ENCODE measurements around the gene ARHGEF5.
"Not testable (repeated sequence)": the region's sequence is repeated elsewhere in the genome, so short reads cannot be mapped to it uniquely, and the experiment has no call there.

ARHGEF5 gene
- long read RNA-seq, result 0 reads

- not testable (repeated sequence) for H3K4me3 ChIP-seq (replicated peaks; ENCODE audit: insufficient read depth, low read length)
These were observed at the start of gene ARHGEF5 for GRCh38 chr7:144355176-144355822. Gene ARHGEF5, plus strand, starts transcription at chr7:144355402. Its CDS starts 7,268 bp downstream, at chr7:144362670.

GRCh38 chr7:144309702-144310101 lies 45.5 kb upstream of the ARHGEF5 start:
- H3K27ac ChIP-seq (replicated peaks); H3K4me3 ChIP-seq (replicated peaks; ENCODE audit: insufficient read depth, low read length); H3K27me3 ChIP-seq (ENCODE audit: insufficient read depth, poor library complexity, severe bottlenecking); DNase-seq (ENCODE audit: low read depth in 1 of 2, low spot score in 1 of 2): not testable (repeated sequence)

More at GRCh38 chr7:144355176-144355822, at the start of gene ARHGEF5:
- DNase-seq (ENCODE audit: low read depth in 1 of 2, low spot score in 1 of 2); H3K27me3 ChIP-seq (ENCODE audit: insufficient read depth, poor library complexity, severe bottlenecking); H3K27ac ChIP-seq (replicated peaks): not testable (repeated sequence)

- not testable (repeated sequence) for DNase-seq (ENCODE audit: low read depth in 1 of 2, low spot score in 1 of 2); H3K27ac ChIP-seq (replicated peaks); H3K4me3 ChIP-seq (replicated peaks; ENCODE audit: insufficient read depth, low read length); H3K27me3 ChIP-seq (ENCODE audit: insufficient read depth, poor library complexity, severe bottlenecking)
These were observed 44.0 kb upstream of the ARHGEF5 start for GRCh38 chr7:144311218-144311617.

DNA sequence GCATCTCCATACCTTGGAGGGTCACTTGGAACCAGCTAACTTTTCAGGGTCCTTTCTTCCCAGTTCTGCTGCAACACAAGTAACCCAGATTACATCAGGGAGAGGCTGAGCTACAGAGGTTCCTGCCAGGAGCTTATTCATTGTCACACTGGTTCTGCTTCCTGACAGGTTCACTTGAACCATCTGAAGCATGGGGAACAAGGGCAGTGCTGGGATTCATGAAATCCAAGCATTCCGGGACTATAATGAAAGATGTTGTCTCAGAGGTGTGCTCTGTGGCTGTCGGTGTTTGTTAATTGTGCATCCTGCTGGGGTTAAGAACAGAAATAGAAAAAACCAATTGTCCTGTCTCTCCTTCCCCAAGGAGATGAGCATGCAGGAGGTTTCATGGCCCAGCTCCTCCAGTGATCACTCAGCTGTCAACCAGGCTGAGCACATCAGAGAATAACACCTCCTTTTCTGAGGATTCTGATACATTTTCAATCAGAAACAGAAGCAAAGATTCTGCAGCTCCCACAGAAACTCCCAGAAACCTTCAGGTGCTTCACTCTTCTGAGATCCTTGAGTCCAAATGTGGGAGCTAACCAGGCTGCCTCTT lies 43.2 kb upstream of the ARHGEF5 start, which contains the start of gene OR2A1:
Gene OR2A1, plus strand, starts transcription at position 548 of the 598 bp plus-strand sequence. CDS start 5,706 bp downstream, outside the sequence.
- not testable (repeated sequence) for H3K27me3 ChIP-seq (ENCODE audit: insufficient read depth, poor library complexity, severe bottlenecking); H3K27ac ChIP-seq (replicated peaks); DNase-seq (ENCODE audit: low read depth in 1 of 2, low spot score in 1 of 2); H3K4me3 ChIP-seq (replicated peaks; ENCODE audit: insufficient read depth, low read length)

DNA sequence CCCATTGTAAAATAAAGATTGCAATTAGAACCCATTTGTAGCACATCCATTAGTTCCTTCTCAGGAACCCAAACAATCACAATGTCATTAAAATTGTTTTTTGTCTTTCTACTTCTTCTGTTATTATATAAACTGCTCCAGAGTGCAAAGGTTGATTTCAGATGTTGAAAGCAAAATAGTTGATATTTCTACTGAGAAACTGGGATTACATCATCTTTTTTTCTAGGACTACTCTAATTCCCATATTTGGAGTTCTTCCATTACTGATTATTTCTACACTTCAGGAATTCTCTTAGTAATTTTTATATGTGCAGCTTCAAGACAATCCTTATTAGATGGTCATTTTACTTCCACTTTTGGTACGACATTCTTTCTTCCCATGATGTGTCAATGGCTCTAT lies 37.7 kb upstream of the ARHGEF5 start:
- not testable (repeated sequence) for DNase-seq (ENCODE audit: low read depth in 1 of 2, low spot score in 1 of 2); H3K27me3 ChIP-seq (ENCODE audit: insufficient read depth, poor library complexity, severe bottlenecking); H3K27ac ChIP-seq (replicated peaks); H3K4me3 ChIP-seq (replicated peaks; ENCODE audit: insufficient read depth, low read length)

GRCh38 chr7:144319547-144319946 lies 35.7 kb upstream of the ARHGEF5 start:
- not testable (repeated sequence) for H3K4me3 ChIP-seq (replicated peaks; ENCODE audit: insufficient read depth, low read length); H3K27ac ChIP-seq (replicated peaks); H3K27me3 ChIP-seq (ENCODE audit: insufficient read depth, poor library complexity, severe bottlenecking); DNase-seq (ENCODE audit: low read depth in 1 of 2, low spot score in 1 of 2)

DNA sequence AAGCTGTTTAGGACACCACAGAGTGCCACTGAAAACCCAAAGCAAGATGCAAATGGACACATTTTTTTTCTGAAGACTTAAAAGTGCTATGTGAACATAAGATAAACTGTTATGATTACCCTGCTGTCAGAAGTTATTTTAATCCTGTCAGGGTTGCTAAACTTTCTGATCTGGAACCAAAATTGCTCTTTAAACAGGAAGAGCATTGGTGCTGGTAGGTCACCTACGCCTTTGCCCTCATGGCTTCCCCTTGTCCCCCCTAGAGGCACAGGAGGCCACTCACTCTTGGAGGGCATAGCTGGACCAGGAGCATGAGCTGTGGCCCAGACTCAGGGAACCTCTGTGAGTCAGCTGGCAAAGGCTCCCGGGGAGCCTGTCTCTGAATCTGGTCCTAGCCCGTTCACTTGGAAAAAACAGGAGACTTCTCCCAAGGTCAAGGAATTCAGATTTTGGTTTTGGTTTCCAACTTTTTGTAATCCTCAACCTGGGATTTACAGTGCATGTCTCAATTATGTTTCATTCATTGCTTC lies 33.5 kb upstream of the ARHGEF5 start:
- H3K4me3 ChIP-seq (replicated peaks; ENCODE audit: insufficient read depth, low read length); H3K27me3 ChIP-seq (ENCODE audit: insufficient read depth, poor library complexity, severe bottlenecking); DNase-seq (ENCODE audit: low read depth in 1 of 2, low spot score in 1 of 2); H3K27ac ChIP-seq (replicated peaks): not testable (repeated sequence)

DNA sequence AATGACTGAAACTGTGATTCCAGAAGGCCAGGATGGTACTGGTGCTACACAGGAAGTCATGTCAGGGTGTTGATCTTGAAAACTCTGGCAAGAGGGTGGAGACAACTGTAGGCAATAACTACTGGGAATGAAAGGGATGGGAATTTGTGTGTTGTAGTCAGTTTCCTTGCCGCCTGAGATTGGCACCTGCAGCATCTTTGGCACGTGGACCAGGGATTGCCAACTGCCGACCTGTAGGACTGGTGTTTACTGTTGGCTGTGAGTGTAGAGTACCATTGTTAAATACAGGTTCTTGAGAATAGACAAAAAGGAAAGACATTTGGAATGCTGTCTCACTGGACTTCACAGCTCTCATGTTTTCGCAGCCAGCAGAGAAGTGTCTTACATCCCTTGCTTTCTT lies 31.8 kb upstream of the ARHGEF5 start:
- not testable (repeated sequence) for H3K27me3 ChIP-seq (ENCODE audit: insufficient read depth, poor library complexity, severe bottlenecking); H3K27ac ChIP-seq (replicated peaks); H3K4me3 ChIP-seq (replicated peaks; ENCODE audit: insufficient read depth, low read length); DNase-seq (ENCODE audit: low read depth in 1 of 2, low spot score in 1 of 2)

- DNase-seq (ENCODE audit: low read depth in 1 of 2, low spot score in 1 of 2); H3K4me3 ChIP-seq (replicated peaks; ENCODE audit: insufficient read depth, low read length); H3K27ac ChIP-seq (replicated peaks); H3K27me3 ChIP-seq (ENCODE audit: insufficient read depth, poor library complexity, severe bottlenecking): not testable (repeated sequence)
These were observed 29.3 kb upstream of the ARHGEF5 start for GRCh38 chr7:144325868-144326267.

- not testable (repeated sequence) for H3K27me3 ChIP-seq (ENCODE audit: insufficient read depth, poor library complexity, severe bottlenecking); H3K27ac ChIP-seq (replicated peaks); H3K4me3 ChIP-seq (replicated peaks; ENCODE audit: insufficient read depth, low read length); DNase-seq (ENCODE audit: low read depth in 1 of 2, low spot score in 1 of 2)
These were observed 25.2 kb upstream of the ARHGEF5 start for GRCh38 chr7:144330044-144330443.

DNA sequence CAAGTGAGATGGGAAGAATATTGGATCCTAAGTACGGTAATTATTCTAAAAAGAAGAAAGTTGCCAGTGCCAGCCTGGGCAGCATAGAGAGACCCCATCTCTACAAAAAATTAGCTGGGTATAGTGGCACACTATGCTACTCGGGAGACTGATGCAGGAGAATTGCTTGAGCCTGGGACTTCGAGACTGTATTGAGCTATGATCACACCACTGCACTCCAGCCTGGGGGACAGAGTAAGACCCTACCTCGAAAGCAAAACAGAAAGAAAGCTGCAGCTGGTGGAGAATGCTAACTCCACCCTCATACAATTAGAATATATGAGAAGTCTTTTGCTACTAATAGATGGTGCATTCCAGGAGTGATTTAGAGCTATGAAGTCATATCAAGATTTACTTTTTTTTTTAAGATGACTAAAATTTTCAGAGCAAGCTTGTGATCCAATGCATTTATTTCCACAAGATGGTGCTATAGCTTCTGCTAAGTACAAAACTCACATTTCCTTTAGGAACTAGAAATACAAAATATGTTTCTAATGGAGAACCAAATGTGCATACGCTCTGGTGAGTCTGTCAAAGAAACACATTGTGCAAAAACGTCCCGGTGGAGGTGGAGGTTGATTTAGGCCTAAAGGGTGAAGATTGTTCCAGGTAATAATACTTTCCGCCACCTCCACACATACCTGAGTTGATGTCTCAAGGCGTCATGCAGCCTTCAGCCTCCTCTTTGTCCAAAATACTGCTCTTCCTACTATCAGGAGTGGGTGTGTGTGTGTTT lies 23.8 kb upstream of the ARHGEF5 start:
- DNase-seq (ENCODE audit: low read depth in 1 of 2, low spot score in 1 of 2); H3K4me3 ChIP-seq (replicated peaks; ENCODE audit: insufficient read depth, low read length); H3K27me3 ChIP-seq (ENCODE audit: insufficient read depth, poor library complexity, severe bottlenecking); H3K27ac ChIP-seq (replicated peaks): not testable (repeated sequence)

- H3K27me3 ChIP-seq (ENCODE audit: insufficient read depth, poor library complexity, severe bottlenecking); DNase-seq (ENCODE audit: low read depth in 1 of 2, low spot score in 1 of 2); H3K27ac ChIP-seq (replicated peaks); H3K4me3 ChIP-seq (replicated peaks; ENCODE audit: insufficient read depth, low read length): not testable (repeated sequence)
These were observed 23.3 kb upstream of the ARHGEF5 start for GRCh38 chr7:144331996-144332288.

DNA sequence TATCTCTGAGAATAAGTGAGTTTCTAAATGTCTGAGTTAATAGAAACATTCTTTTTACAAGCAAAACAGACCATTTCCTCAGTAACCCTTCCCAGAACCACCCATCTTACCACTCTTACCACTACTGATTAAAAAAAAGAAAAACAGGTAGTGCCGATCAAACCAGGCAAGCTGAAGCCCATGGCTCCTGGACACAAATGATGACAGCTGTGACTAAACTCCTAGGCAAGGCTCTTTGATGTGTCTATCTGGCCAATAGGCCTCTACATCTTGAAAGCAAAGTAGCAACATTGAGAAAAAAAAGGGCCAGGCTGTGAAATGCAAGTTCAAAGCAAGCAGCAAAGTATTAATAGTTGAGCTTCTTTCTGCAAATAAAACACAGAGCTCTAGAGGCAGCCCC lies 6.6 kb upstream of the ARHGEF5 start:
- H3K4me3 ChIP-seq (replicated peaks; ENCODE audit: insufficient read depth, low read length); H3K27ac ChIP-seq (replicated peaks); H3K27me3 ChIP-seq (ENCODE audit: insufficient read depth, poor library complexity, severe bottlenecking); DNase-seq (ENCODE audit: low read depth in 1 of 2, low spot score in 1 of 2): not testable (repeated sequence)

GRCh38 chr7:144351667-144352066 lies 3.5 kb upstream of the ARHGEF5 start:
- H3K27ac ChIP-seq (replicated peaks); DNase-seq (ENCODE audit: low read depth in 1 of 2, low spot score in 1 of 2); H3K4me3 ChIP-seq (replicated peaks; ENCODE audit: insufficient read depth, low read length); H3K27me3 ChIP-seq (ENCODE audit: insufficient read depth, poor library complexity, severe bottlenecking): not testable (repeated sequence)

- H3K27me3 ChIP-seq (ENCODE audit: insufficient read depth, poor library complexity, severe bottlenecking); DNase-seq (ENCODE audit: low read depth in 1 of 2, low spot score in 1 of 2); H3K4me3 ChIP-seq (replicated peaks; ENCODE audit: insufficient read depth, low read length); H3K27ac ChIP-seq (replicated peaks): not testable (repeated sequence)
These were observed 983 bp downstream of the ARHGEF5 start for GRCh38 chr7:144356185-144356584.
